ENCODE measurements around the gene RANBP1.

RANBP1 gene

GRCh38 chr22:20138868-20139267 lies 23.0 kb downstream of the RANBP1 start:
- TF ChIP-seq, protein P1, sequence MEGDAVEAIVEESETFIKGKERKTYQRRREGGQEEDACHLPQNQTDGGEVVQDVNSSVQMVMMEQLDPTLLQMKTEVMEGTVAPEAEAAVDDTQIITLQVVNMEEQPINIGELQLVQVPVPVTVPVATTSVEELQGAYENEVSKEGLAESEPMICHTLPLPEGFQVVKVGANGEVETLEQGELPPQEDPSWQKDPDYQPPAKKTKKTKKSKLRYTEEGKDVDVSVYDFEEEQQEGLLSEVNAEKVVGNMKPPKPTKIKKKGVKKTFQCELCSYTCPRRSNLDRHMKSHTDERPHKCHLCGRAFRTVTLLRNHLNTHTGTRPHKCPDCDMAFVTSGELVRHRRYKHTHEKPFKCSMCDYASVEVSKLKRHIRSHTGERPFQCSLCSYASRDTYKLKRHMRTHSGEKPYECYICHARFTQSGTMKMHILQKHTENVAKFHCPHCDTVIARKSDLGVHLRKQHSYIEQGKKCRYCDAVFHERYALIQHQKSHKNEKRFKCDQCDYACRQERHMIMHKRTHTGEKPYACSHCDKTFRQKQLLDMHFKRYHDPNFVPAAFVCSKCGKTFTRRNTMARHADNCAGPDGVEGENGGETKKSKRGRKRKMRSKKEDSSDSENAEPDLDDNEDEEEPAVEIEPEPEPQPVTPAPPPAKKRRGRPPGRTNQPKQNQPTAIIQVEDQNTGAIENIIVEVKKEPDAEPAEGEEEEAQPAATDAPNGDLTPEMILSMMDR (IDR thresholded peaks at IDR 0.05; ENCODE audit: low read depth, low read length, missing control alignments) = no peak
- DNase-seq (ENCODE audit: extremely low read depth, low read depth) = no peak

GRCh38 chr22:20139391-20140106 lies 23.6 kb downstream of the RANBP1 start:
- DNase-seq (ENCODE audit: extremely low read depth, low read depth) = no peak
- TF ChIP-seq, protein P1 (IDR thresholded peaks at IDR 0.05; ENCODE audit: low read depth, low read length, missing control alignments) = no peak
- H3K4me3 ChIP-seq (replicated peaks; ENCODE audit: low read depth, low read length) = no peak overlapping the region

More at GRCh38 chr22:20138868-20139267, 23.0 kb downstream of the RANBP1 start:
- no peak overlapping the region for H3K4me3 ChIP-seq (replicated peaks; ENCODE audit: low read depth, low read length)

DNA sequence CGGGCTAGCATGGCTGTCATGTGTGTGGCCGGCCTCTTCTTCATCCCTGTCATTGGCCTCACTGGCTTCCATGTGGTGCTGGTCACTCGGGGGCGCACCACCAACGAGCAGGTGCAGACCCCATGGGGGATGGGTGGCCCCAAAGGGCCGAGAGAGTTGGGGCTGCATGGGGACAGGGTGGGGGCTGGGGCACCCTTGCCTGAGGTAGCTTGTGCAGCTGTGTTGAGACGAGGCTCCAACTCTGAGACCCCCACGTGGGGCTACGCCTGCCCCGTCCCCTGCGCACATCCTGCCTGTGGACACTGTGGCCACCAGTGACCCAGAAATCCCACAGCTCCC lies 24.2 kb downstream of the RANBP1 start:
- no peak for DNase-seq (ENCODE audit: extremely low read depth, low read depth)
- TF ChIP-seq, protein P1 (IDR thresholded peaks at IDR 0.05; ENCODE audit: low read depth, low read length, missing control alignments) = no peak

DNA sequence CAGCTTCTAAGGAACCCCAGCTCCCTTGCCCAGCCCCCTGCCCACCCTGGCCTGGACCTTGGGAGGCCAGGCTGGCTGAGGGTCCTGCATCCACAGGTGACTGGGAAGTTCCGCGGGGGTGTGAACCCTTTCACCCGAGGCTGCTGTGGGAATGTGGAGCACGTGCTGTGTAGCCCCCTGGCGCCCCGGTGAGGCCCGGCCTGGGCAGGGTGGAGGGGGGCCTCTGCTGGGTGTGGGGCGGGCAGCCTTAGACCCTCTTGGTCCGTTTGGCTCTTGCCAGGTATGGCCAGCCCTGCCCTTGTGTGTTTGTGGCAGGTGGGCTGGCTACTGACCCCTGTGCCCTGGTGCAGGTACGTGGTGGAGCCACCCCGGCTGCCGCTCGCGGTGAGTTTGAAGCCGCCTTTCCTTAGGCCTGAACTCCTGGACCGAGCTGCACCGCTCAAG lies 24.6 kb downstream of the RANBP1 start:
- TF ChIP-seq, protein P1 (IDR thresholded peaks at IDR 0.05; ENCODE audit: low read depth, low read length, missing control alignments) = no peak
- no peak overlapping the region for H3K4me3 ChIP-seq (replicated peaks; ENCODE audit: low read depth, low read length)
- no peak for DNase-seq (ENCODE audit: extremely low read depth, low read depth)

More for the DNA sequence above, 24.2 kb downstream of the RANBP1 start:
- no peak overlapping the region for H3K4me3 ChIP-seq (replicated peaks; ENCODE audit: low read depth, low read length)

- DNase-seq (ENCODE audit: extremely low read depth, low read depth) = no peak
- TF ChIP-seq, protein P1 (IDR thresholded peaks at IDR 0.05; ENCODE audit: low read depth, low read length, missing control alignments) = no peak
- no peak overlapping the region for H3K4me3 ChIP-seq (replicated peaks; ENCODE audit: low read depth, low read length)
Observed at GRCh38 chr22:20141186-20142077, 25.5 kb downstream of the RANBP1 start.

DNA sequence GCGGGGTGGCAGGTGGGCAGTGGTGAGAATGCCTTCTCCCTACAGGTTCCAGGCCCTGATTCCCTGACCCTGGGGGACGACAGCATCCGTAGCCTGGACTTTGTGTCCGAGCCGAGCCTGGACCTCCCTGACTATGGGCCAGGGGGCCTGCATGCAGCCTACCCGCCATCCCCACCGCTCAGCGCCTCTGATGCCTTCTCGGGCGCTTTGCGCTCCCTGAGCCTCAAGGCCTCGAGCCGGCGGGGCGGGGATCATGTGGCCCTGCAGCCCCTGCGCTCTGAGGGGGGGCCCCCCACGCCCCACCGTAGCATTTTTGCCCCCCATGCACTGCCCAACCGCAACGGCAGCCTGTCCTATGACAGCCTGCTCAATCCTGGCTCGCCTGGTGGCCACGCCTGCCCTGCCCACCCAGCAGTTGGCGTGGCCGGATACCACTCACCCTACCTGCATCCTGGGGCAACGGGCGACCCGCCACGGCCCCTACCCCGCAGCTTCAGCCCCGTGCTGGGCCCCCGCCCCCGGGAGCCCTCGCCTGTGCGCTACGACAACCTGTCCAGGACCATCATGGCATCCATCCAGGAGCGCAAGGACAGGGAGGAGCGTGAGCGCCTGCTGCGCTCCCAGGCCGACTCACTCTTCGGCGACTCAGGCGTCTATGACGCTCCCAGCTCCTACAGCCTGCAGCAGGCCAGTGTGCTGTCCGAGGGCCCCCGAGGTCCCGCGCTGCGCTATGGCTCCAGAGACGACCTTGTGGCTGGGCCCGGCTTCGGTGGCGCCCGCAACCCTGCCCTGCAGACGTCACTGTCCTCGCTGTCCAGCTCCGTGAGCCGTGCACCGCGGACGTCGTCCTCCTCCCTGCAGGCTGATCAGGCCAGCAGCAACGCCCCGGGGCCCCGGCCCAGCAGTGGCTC lies 27.1 kb downstream of the RANBP1 start:
- H3K4me3 ChIP-seq (replicated peaks; ENCODE audit: low read depth, low read length) = no peak overlapping the region
- DNase-seq (ENCODE audit: extremely low read depth, low read depth) = no peak
- TF ChIP-seq, protein P1 (IDR thresholded peaks at IDR 0.05; ENCODE audit: low read depth, low read length, missing control alignments) = no peak
